SK-N-DZ (cell line): ENCODE results near the gene CNDP1.
"Not testable (repeated sequence)": the region's sequence is repeated elsewhere in the genome, so short reads cannot be mapped to it uniquely, and the experiment has no call there.

ENCODE experiments used
- DNase-seq: peaks from one replicate; pipeline ENCODE4 v3.0.0-alpha.2; 2015; ENCODE audit warnings: low spot score

Gene CNDP1

DNA sequence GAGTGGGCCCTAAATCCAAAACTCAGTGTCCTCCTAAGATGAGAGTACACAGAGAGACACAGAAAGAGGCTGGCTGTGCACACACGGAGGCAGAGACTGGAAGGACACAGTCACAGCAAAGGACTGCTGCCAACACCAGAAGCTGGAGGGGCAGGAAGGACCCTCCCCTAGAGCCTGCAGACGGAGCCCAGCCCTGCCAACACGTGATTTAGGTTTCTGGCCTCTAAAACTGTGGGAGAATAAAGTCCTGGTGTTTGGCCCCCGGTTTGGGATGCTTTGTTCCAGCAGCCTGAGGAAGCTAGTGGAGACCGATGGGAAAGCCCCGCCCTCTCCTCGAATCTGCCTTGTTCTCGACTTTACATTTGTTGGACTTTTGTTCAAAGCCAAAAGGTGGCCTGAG is 10.6 kb downstream of the CNDP1 start:
- no peak for DNase-seq

DNA sequence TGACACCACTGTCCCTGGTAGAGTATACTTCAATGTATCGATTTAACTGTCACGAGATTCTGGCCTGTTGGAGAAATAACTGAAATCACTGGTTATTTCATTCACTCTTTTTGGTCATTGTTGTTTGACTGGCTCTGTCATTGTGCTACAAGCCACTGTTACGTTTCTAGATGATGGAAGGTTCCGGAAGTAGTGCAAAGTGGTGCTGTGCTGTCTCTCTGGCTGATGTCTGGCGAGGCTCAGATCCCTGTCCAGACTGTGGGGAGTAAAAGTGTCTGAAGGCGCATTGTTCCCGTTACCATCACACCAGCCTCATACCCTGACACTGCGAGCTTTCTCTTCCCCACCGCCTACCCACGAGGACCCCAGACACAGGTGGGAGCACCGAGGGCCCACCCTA is 11.7 kb downstream of the CNDP1 start:
- no peak for DNase-seq

- no peak for DNase-seq
Measured at GRCh38 chr18:74546751-74547530, 12.6 kb downstream of the CNDP1 start.

GRCh38 chr18:74547860-74548259 is 13.6 kb downstream of the CNDP1 start:
- no peak for DNase-seq

GRCh38 chr18:74549591-74550104 is 15.3 kb downstream of the CNDP1 start:
- DNase-seq: no peak

DNA sequence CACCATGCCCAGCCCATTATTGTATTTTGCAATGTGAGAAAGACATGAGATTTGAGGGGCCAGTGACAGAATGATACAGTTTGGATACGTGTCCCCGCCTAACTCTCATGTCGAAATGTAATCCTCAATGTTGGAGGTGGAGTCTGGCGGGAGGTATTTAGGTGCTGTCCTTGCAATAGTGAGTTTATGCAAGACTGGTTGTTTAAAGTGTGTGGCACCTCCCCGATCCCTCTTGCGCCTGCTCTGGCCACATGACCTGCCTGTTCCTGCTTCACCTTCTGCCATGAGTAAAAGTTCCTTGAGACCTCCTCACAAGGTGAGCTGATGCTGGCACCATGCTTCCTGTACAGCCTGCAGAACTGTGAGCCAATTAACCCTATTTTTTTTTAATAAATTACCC is 16.6 kb downstream of the CNDP1 start:
- DNase-seq: no peak

- no peak for DNase-seq
Measured at GRCh38 chr18:74551452-74551851, 17.2 kb downstream of the CNDP1 start.

DNA sequence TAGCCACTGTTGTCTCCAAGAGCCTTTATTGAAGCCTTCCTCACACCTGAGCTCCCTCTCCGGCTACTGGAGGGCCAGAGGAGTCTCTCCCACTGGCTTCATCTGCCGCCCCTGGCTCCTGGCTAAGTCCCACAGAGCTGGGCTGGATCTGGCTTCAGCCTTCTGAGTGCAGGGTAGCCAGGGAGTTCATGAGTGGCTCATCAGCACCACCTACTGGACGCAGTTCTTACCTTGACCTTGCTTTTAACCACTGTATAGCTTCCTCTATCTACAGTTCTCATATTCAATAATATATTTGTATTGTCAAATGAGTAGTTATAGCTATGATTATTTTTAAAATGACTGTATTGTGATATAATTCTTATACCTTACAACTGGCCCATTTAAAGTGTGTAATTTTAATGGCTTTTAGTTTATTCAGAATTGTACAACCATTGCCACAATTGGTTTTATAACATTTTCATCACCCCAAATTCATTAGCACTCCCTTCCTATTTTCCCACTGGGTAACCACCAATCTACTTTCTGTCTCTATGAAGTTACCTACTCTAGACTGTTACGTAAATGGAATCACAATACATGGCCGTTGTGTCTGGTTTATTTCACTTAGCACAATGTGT is 17.7 kb downstream of the CNDP1 start:
- DNase-seq: peak; percentile 84

- no peak for DNase-seq
Measured at GRCh38 chr18:74556126-74556525, 21.8 kb downstream of the CNDP1 start.

DNA sequence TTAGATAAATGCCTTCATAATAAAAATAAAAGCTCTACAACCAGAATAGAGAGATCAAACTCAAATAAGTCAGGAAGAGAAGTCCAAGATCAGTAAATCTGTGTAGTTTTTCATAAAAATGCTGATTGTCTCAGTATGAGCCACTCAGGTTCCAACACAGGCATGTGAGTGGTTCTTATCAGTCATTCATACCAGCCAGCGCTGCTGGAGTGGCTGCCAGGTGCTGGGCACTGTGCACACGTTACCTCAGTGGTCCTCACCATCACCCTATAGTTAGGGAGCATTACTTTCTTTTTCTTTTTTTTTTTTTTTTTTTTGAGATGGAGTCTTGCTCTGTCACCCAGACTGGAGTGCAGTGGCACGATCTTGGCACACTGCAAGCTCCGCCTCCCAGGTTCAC is 23.8 kb downstream of the CNDP1 start:
- no peak for DNase-seq

- no peak for DNase-seq
Measured at GRCh38 chr18:74562131-74562730, 27.9 kb downstream of the CNDP1 start.

GRCh38 chr18:74562775-74563174 is 28.5 kb downstream of the CNDP1 start:
- DNase-seq: no peak

GRCh38 chr18:74563999-74564398 is 29.7 kb downstream of the CNDP1 start:
- no peak for DNase-seq

DNA sequence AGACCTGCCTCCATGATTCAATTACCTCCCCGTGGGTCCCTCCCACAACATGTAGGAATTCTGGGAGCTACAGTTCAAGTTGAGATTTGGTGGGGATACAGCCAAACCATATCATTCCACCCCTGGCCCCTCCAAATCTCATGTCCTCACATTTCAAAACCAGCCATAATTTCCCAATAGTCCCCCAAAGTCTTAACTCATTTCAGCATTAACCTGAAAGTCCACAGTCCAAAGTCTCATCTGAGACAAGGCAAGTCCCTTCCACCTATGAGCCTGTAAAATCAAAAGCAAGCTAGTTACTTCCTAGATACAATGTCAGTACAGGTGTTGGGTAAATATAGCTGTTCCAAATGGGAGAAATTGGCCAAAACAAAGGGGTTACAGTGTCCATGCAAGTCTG is 30.9 kb downstream of the CNDP1 start:
- DNase-seq: not testable (repeated sequence)

- not testable (repeated sequence) for DNase-seq
Measured at GRCh38 chr18:74565993-74566392, 31.7 kb downstream of the CNDP1 start.

GRCh38 chr18:74567822-74568221 is 33.5 kb downstream of the CNDP1 start:
- DNase-seq: no peak

GRCh38 chr18:74569401-74569800 is 35.1 kb downstream of the CNDP1 start:
- DNase-seq: no peak

DNA sequence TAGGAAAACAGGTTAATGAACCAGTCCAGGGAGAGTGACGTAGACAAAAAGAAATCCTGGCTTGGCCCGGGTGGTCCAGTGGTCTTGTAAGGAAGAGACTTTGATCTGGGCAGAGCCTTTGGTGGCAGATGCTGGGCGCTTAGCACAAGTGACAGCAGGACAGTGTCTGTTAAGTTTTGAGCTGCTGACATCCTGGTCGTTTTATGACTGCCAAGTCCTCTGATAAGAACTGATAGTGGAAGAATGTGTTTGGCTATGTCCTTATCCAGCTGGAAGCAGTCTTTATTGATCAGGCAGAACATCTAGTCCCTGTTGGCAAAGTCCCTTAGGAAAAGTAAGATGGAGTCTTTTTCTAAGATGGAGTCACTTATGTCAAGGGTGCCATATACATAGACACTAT is 36.0 kb downstream of the CNDP1 start:
- no peak for DNase-seq

- no peak for DNase-seq
Measured at GRCh38 chr18:74571895-74572680, 37.8 kb downstream of the CNDP1 start.

DNA sequence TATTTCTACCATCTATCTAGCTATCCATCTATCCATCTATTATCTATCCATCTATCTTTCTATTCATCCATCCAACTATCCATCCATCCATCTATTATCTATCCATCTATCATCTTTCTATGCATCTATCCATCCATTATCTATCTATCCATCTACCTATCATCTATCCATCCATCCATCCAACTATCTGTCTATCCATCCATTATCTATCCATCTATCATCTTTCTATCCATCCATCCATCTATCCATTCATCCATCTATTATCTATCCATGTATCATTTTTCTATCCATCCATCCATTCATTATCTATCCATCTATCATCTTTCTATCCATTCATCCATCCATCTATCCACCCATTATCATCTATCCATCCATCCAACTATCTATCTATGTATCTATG is 38.8 kb downstream of the CNDP1 start:
- DNase-seq: no peak

DNA sequence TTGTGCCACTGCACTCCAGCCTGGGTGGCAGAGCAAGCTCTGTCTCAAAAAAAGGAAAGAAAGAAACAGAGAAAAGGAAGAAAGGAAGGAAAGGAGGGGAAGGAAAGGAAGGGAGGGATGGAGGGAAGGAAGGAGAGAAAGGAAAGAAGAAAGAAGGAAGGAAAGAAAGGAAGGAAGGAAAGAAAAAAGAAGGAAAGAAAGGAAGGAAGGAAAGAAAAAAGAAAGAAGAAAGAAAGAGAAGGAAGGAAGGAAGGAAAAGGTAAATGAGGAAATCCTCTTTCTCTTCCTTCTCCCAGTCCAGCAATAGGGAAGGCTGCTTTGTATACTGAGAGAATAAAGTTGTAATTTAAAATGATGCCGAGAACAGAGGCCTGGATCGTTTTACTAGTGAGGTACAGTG is 40.6 kb downstream of the CNDP1 start:
- no peak for DNase-seq

DNA sequence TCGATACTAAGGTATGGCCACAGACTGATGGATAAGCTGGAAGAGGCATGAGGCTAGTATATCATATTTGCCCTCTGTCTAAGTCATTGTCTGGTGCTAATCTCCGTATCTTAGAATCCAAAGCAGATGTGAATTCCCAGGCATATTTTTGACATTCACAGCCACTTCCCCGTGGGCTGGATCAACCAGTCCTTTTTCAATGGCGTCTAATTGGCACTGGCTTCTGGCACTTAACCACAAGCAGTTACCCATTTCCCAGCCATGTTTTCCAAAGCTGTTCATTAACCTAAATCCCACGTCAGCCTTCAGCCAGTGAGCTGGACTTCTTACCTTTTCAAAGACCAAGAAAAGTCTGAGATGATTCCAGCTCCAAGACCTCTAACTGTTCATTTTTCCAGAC is 42.7 kb downstream of the CNDP1 start:
- peak; percentile 37 for DNase-seq
